Thyroid gland (tissue), 4 donors: ENCODE measurements around the gene SND1.

Experiments used
- CTCF ChIP-seq, 6 experiments: fragments of 200-600 bp in 3 of 6; fragments of 450-650 bp in 3 of 6; sonication (generic) in 3 of 6; IDR thresholded peaks; one replicate each; pipeline ENCODE4 v1.5.1; 2016 to 2019; ENCODE audit warnings: antibody characterized with exemption in 6 of 6, mild to moderate bottlenecking in 2 of 6, inconsistent platforms in 1 of 6, moderate library complexity in 1 of 6
- POLR2A ChIP-seq, 2 donors: fragments of 450-650 bp; IDR thresholded peaks; one replicate each; pipeline ENCODE4 v1.6.1; 2017; ENCODE audit warnings: antibody characterized with exemption in 2 of 2, mild to moderate bottlenecking in 2 of 2, moderate library complexity in 1 of 2

GRCh38 chr7:127914693-127915092 is 262.7 kb downstream of the SND1 start:
- no peak for TF ChIP-seq CTCF (IDR thresholded peaks at IDR 0.05)
- TF ChIP-seq POLR2A (IDR thresholded peaks at IDR 0.05) = no peak
